ENCODE measurements around the gene TMEM17.
"Not testable (repeated sequence)": the region's sequence is repeated elsewhere in the genome, so short reads cannot be mapped to it uniquely, and the experiment has no call there.

The TMEM17 gene, protein sequence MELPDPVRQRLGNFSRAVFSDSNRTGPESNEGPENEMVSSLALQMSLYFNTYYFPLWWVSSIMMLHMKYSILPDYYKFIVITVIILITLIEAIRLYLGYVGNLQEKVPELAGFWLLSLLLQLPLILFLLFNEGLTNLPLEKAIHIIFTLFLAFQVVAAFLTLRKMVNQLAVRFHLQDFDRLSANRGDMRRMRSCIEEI

GRCh38 chr2:62505750-62506420 lies at the start of gene TMEM17:
Gene TMEM17 (minus strand): TSS chr2:62506195. CDS start chr2:62506129, 66 bp downstream.
- DNase-seq: peak; percentile 78 to 87

GRCh38 chr2:62554440-62554839 lies 48.4 kb upstream of the TMEM17 start:
- no peak for DNase-seq

- no peak for DNase-seq
Observed at GRCh38 chr2:62550461-62550860, 44.5 kb upstream of the TMEM17 start.

DNA sequence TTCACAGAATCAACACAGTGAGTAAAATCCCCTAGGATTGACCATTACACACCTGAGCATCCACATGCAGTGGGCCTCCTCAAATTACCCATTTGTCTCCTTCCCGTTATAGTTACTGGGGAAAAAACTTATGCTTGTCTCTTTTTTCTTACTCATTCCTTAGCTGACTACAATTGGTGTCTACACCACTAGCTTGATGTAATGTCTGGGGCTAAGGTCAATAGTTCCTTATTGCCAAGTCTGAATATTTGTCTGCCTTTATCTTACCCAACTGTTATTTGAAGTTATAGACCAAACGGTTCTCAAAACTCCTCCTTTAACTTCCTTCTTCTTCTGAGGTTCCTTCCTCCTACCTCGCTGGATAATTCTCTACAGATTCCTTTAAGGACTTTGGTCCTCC lies 41.9 kb upstream of the TMEM17 start:
- DNase-seq: no peak

DNA sequence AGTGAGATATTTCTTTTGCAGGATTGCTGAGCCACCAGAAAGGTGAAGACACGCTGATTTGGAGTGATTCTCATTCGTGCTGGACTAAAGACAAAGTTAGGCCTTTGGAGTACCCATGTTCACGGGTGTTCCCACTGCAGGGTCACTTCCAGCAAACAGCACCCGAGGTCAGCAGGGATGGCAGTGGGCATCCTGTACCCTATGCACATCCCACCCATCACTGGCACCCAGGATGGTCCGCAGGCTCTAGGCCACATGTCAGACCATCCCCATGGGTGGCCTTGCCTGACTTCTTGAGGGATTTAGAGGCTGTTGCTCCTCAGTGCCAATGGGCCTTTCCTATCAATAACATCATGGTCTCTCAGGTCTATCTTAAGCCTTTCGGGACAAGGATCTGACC lies 39.3 kb upstream of the TMEM17 start:
- no peak for DNase-seq

DNA sequence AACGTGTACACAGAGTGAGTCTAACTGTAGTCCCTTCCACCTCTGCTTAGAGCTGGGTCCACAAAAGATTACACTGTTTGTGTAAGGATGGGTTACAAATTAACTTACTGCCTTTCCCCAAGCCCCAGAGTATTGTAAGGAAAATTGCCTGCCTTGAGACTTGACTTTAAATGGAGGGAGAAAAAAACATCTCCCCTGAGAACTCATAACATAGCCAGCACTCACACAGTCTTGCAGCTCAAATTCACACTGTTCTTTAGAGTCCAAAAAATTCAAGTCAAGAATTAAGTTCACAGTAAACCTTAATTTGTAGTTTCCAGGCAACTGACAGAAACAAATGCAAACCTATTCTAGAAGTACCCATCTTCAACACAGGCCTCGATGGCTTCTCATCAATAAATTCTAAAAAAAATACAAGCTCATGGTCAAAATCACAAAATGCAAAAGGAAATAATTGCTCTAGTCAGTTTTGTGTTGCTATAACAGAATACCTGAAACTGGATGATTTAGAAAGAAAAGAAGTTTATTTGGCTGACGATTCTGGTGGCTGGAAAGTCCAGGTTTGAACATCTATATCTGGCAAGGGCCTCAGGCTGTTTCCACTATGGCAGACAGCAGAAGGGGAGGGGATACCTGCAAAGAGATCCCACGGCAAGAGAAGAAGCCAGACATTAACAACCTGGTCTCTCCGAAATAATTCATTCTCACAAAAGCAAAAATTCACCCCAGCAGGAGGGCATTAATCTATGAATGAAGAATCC lies 34.6 kb upstream of the TMEM17 start:
- no peak for DNase-seq

- no peak for DNase-seq
Observed at GRCh38 chr2:62539606-62540407, 33.8 kb upstream of the TMEM17 start.

GRCh38 chr2:62538756-62539155 lies 32.8 kb upstream of the TMEM17 start:
- DNase-seq: no peak

GRCh38 chr2:62537814-62538213 lies 31.8 kb upstream of the TMEM17 start:
- DNase-seq: no peak

GRCh38 chr2:62536873-62537547 lies 31.0 kb upstream of the TMEM17 start:
- no peak for DNase-seq

- DNase-seq: not testable (repeated sequence)
Observed at GRCh38 chr2:62535521-62535920, 29.5 kb upstream of the TMEM17 start.

DNA sequence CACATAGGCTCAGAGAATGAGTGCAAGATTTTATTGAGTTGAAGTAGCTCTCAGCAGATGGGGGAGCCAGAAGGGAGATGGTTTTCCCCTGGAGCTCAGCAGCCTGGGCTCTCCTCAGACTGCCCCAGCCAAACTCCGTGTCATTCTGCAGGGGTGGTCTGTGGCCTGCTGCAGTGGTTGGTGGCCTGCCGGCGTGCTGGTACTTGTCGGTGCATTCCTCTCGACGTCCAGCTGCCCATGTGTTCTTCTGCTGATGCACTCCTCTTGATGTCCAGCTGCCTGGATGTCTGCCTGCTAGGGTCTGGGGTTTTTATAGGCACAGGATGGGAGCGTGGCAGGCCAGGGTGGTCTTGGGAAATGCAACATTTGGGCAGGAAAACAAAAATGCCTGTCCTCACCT lies 25.6 kb upstream of the TMEM17 start:
- no peak for DNase-seq

DNA sequence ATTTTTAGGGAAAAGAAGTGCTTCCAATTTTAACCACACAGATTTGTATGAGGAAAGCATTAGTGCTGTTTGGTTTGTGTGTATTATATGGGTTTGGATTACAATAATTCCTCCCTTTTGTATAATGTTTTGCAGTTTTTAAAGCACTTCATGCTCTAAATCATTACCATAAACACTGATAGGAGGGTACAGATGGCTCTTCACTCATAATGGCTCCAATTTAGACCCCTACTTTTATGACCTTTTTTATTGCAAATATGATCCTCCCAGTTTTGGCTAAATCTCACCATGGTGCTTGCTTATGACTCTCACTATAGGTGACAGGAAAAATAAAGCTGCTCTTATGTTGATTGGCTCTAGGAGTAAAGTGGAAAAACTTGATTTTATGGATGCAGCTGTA lies 23.8 kb upstream of the TMEM17 start:
- DNase-seq: peak; percentile 40 to 72

- DNase-seq: peak; percentile 25 to 60
Observed at GRCh38 chr2:62527478-62528210, 21.6 kb upstream of the TMEM17 start.

DNA sequence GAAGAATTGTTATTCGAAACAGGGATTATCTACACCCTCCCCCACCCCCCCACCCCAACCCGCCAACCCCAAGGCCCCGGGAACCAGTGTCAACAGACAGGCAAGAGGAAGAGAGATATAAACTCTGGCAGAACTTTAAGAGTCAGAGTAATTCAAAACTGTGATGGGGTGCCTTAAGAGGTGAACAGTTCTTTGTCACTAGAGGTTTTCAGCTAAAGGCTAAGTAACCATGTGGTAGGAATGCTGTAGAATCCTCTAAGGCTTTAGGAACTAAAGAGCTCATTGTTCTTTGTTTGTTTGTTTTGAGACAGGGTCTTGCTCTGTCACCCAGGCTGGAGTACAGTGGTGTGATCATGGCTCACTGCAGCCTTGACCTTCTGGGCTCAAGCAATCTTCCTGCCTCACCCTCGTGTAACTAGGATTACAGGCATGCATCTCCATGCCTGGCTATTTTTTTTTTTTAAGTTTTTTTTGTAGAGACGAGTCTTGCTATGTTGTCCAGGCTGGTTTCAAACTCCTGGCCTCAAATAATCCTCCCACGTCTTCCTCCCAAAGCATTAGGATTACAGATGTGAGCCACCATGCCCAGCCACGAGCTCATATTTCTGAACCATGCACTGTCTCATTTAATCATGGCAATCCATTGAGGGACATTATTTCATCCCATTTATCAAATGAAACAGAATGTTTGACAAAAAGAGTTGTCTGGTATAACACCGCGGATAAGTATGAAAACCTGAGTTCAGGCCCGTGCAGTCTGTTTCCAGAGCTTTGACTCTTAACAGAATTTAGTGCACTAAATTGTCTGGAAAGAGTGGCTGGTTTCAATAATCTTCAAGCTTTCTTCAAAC lies 20.8 kb upstream of the TMEM17 start:
- no peak for DNase-seq

DNA sequence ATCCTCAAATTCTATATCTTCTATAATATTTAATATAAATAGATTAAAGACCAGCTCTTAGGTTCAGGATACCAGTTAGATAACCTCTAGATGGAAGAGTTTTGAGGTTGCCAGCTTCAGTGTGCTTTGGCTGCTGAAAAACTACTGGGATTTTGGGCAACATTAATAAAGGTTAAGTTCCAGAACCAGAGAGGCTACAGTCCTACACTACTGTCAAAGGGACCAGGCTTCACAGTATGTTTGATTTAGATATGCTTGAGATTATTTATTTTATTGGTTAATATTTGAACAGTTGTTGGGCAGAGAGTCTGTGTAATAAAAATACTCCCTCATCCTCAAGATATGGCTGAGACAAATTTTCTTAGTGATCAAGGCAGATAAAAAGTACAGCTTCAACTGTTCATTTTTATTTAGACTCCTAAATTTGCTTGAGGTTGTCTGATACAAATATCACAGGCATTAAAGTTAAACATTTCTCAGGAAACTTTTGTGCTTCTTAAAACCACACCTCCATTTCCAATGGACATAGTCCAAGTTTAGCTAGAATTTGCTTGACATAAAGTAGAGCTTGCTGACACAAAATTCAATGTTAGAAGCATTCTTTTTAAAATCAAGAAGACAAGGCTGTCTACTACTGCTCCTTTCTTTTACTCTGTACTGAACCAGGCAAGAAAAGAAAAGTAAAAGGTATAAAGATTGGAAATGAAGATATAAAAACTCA lies 19.7 kb upstream of the TMEM17 start:
- DNase-seq: no peak

DNA sequence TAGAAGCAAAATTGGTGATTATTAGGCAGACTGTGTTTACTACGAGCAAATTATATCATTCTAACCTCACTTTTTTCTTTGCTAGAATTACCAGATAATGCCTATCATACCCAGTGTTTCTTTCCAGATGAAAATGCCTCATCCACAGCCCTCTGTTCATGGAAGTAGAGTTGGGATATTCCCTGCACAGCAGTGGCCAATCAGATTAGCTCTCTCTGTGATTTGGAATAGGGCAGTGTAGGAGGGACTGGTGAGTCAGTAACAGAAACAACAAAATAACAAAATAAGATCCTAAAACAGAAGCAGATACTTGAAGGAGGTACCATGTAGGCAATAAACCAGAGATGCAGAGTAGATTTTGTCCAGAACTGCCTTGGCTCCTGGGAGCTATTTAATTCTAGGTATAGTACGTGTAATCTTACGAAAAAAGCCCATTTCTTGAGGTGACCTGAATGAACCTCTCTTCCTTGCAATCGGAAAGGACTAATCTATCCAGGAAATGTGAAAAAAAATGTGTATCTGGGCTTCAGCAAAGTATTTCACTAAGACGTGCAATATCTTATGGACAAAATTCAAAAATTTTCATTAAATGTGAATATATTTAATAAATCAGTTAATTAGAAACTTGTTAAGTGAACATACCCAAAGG lies 18.4 kb upstream of the TMEM17 start:
- DNase-seq: no peak

- not testable (repeated sequence) for DNase-seq
Observed at GRCh38 chr2:62521061-62521460, 15.1 kb upstream of the TMEM17 start.

GRCh38 chr2:62512384-62512783 lies 6.4 kb upstream of the TMEM17 start:
- no peak for DNase-seq

GRCh38 chr2:62511636-62512035 lies 5.6 kb upstream of the TMEM17 start:
- no peak for DNase-seq

Measured in NCI-H2081 (cell line).